NCI-H2081 treated with DMSO at 0.1 percent for 48 hours (cell line): Measurements from ENCODE around the gene THAP8.

Source experiments
- DNase-seq: peaks from one replicate; lab custom pipeline; 2025; lab: John Stamatoyannopoulos, UW

THAP8 gene

GRCh38 chr19:36054119-36054732 lies at the start of gene THAP8:
Gene THAP8, minus strand, starts transcription at chr19:36054285. Its CDS starts 68 bp downstream, at chr19:36054217.
- peak; percentile 95 for DNase-seq

GRCh38 chr19:36103040-36103626 lies 49.0 kb upstream of the THAP8 start:
- DNase-seq: no peak

- no peak for DNase-seq
Observed at GRCh38 chr19:36101550-36102327, 47.7 kb upstream of the THAP8 start.

GRCh38 chr19:36100476-36100875 lies 46.4 kb upstream of the THAP8 start:
- no peak for DNase-seq

- no peak for DNase-seq
Observed at GRCh38 chr19:36099166-36099785, 45.2 kb upstream of the THAP8 start.

DNA sequence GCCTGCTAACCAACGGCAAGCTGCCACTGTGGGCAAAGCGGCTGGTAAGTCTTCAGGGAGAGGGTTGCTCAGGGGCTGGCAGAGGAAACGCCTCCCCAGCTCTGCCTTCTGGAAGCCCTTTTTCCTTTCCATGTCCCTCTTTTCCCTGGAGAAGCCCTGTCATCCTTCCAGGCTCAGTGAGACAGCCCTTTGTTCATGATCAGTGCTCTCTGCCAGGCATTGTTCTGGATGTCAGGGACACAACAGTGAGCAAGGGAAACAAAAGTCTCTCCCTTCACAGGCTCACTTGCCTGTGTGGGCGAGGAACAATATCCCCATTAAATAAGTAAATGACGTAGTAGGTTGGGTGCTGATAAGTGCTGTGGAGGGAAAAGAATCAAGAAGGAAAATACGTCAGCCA lies 43.0 kb upstream of the THAP8 start:
- DNase-seq: no peak

GRCh38 chr19:36093687-36094086 lies 39.6 kb upstream of the THAP8 start:
- no peak for DNase-seq

- DNase-seq: no peak
Observed at GRCh38 chr19:36093146-36093662, 39.1 kb upstream of the THAP8 start.

DNA sequence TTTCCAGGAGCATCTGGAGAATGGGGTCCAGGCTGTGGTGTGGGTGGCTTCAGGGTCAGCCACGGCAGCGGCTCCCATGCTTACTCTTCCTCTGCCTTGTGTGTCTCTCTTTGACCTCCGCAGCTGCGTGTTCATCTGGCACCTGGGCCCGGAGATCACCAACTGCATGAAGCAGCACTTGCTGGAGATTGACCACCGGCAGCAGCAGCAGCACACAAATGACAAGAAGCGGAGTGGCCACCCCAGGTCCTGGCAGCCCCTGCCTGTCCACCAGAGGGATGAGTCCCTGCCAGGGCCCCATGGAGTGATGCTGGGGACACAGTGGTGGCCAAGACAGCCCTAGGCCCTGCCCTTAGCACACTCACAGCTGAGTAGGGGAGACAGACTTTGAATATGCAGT lies 38.5 kb upstream of the THAP8 start:
- DNase-seq: no peak

- DNase-seq: no peak
Observed at GRCh38 chr19:36090910-36091695, 37.0 kb upstream of the THAP8 start.

DNA sequence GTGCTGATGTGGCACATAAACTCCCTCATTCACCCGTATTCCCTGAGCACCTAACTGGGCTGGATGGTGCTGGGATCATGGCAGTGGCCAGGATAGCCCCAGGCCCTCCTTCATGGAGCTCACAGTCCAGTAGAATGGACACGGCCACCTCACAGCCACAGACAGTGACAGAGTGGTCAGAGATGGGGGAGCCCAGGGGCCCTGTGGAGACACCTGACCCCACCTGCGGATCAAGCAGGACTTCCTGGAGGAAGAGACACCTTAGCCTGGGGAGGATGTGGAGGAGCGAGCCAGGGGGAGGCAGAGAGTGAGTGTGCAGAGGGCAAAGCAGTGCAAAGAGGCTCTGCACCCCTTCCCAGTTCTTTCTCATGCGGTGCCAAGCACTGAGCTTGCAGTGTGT lies 35.8 kb upstream of the THAP8 start:
- no peak for DNase-seq

GRCh38 chr19:36086326-36086725 lies 32.2 kb upstream of the THAP8 start:
- no peak for DNase-seq

DNA sequence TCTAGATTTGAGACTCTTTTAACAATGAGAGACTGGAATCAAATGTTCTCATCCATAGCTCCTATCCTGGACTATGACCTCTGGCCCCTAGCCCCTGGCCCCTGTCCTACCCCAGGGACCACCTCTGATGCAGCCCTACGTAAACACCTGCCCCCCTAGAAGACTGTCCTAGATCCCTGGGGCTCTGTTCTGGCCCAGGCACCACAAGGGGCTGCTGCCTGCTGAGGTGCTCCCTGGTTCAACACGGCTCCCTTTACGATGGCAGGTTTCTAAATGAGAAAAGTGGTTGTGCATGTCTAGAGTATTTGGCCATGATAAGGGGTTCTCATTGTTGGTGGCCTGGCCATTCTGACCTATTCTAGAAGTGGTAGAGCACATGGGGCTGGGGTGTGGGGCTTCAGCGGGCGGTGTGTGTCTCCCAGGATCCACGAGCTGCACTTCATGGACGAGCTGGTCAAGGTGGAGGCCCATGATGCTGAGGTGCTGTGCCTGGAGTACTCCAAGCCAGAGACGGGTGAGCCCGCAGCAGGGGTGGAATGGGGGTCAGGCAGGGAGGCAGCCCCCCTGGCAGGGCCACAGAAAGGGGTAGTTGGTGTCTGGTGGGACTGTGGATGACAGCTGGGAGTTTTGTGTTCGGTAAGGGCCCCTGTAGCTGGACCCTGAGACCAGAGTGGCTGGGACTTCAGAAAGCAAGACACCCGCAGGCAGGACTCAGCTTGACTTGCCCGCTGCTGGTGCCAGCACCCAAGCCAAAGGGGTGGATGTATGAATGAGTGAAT lies 30.3 kb upstream of the THAP8 start:
- DNase-seq: no peak

GRCh38 chr19:36082916-36083315 lies 28.8 kb upstream of the THAP8 start:
- DNase-seq: no peak

GRCh38 chr19:36081894-36082293 lies 27.8 kb upstream of the THAP8 start:
- DNase-seq: no peak

DNA sequence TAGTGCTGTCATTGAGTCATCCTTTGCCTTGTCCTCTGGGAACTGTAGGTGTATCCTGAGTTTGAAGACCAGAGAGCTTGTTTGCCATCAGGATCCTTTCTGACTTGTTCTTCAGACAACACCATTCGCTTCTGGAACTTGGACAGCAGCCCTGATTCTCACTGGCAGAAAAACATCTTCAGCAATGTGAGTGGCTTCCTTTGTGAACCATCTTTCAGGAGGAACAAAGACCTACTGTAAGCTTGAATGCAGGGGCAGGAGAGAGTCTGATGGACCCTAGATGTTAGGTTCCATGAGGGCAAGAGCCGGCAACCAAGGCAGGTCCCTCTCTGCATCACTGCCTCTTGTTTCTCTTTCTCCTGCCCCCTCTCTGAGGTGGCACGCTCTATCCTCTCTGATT lies 27.3 kb upstream of the THAP8 start:
- DNase-seq: no peak

DNA sequence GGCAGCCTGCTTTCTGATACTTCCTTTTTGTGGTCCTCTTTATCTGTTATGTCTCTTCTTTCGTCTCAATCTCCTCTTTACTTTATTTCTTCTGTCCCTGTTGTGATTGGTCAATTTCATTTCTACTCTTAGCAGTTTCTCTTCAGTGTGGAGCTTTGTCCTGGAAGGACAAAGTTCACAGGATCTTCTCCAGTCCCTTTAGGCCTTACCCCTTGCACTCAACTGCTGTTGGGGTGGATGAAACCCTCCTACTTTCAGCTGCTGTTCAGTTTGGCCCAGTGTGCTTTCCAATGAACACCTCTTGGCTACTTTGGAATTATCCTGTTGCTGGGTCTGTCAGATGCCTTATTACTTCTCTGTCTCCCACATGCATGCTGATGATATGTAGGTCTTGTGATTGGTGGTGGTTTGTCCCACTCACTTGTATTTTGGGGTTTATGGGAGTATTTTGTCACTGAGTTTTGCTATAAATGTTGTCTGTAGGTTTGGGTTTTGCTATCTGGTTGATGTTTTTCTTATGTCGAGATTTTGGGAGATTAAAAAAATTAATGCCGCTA lies 25.4 kb upstream of the THAP8 start:
- no peak for DNase-seq

DNA sequence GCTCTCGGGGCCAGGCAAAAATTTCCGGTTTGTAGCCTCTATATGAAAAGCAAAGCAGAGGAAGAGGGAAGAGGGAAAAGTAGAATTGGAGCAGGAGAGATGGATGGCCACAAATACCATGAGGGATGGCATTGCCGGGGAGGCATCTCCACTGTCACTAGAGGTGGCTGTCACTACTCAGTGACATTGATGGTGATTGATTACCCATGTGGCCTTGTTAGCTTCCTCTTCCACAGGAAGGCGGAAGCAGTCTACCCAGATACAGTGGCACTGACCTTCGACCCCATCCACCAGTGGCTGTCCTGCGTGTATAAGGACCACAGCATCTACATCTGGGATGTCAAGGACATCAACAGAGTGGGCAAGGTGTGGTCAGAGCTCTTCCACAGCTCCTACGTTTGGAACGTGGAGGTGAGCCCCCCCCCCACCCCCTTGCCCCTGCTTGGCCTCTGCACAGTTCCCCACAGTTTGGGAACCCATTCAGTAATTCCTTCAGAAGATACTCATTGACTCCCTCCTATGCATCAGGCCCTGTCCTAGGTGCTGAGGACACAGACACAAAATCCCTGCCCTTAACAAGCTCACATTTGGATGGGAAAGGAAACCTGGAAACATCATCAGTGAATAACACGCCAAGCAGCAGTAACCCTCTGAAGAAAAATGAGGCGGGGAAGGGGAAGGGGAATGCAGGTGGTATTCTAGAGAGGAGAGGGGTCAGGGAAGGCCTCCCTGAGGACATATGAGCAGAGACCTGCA lies 19.2 kb upstream of the THAP8 start:
- no peak for DNase-seq

DNA sequence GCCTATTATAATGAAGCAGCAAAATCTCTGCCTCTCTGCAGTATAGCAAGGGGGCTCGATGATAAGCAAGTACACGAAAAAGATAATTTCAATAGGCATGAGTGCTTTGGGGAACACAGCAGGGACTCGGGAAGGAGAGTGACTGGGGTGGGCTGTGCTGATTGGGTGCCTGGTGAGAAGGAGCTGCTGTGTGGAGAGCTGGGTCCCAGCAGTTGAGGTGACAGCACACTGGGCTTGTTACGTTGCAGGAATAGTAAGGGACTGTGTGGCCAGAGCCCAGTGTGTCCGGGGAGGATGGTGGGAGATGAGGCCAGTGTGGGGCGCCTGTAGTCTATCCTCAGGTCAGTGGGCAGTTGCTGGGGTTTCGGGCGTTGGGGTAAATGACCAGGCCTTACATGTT lies 18.0 kb upstream of the THAP8 start:
- no peak for DNase-seq
